ENCODE results near the gene LRRN1.

Gene LRRN1

GRCh38 chr3:3848923-3849275, 49.7 kb downstream of the LRRN1 start:
- DNase-seq (ENCODE audit: low read depth), result no peak
- TF ChIP-seq CTCF (conservative IDR thresholded peaks at IDR 0.05; ENCODE audit: low read depth, low read length), result no peak
- H3K4me3 ChIP-seq (ENCODE audit: low read depth, low read length), result no peak overlapping the region

DNA sequence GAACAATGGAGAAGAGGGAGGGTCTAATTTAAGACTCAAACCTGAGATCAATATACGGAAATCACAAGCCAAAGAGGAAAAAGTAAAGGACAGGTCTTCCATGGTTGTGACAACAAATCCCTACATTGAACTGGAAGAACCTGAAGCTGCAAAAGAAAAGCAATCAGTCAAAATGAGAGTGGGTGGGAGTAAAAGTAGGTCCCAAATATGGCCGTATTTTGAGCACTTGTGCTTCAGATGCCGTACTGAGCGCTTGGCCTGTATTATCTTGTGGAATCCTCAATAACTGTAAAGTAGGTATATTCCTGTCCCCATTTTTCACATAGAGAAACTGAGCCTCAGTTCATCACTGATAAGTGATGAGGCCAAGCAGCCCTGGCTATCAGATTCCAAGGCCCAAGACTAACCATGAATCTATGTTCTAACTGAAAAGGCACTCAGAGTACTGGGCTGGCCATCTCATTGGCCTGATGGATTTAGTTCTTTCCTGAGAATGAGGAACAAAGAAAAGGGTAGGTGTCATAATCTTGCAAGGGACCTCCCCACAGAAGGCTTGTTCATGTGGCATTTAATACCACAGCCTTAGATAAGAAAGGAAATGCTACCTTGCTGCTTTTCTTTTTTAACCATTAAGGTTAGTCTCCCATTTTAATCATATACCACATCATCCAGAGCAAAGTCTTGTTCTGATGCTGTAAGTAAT, 52.5 kb downstream of the LRRN1 start:
- no peak for DNase-seq (ENCODE audit: low read depth)
- TF ChIP-seq CTCF (conservative IDR thresholded peaks at IDR 0.05; ENCODE audit: low read depth, low read length), result no peak
- H3K4me3 ChIP-seq (ENCODE audit: low read depth, low read length), result no peak overlapping the region

- no peak for DNase-seq (ENCODE audit: low read depth)
- H3K4me3 ChIP-seq (ENCODE audit: low read depth, low read length), result no peak overlapping the region
- TF ChIP-seq CTCF (conservative IDR thresholded peaks at IDR 0.05; ENCODE audit: low read depth, low read length), result no peak
Measured at GRCh38 chr3:3853544-3853943, 54.3 kb downstream of the LRRN1 start.

DNA sequence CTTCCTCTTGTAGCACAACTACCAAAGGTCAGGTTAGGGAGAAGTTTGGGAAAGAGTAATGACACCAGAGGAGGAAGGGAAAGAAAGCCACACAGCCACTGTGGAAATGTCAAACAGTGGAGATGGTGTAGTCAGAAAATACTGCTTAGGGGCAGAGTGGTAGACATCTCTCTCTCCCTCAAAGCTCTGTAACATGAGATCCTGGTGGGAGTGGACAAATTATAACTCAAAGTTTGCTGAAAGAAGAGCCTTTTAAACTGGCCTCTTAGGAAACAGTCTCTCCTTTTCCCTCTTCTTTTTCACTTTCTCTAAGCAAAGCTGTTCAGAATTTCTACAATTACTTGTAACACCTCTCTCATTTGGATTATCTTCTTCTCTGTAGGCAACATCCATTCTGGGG, 55.8 kb downstream of the LRRN1 start:
- DNase-seq (ENCODE audit: low read depth), result no peak
- no peak for TF ChIP-seq CTCF (conservative IDR thresholded peaks at IDR 0.05; ENCODE audit: low read depth, low read length)
- H3K4me3 ChIP-seq (ENCODE audit: low read depth, low read length), result no peak overlapping the region

DNA sequence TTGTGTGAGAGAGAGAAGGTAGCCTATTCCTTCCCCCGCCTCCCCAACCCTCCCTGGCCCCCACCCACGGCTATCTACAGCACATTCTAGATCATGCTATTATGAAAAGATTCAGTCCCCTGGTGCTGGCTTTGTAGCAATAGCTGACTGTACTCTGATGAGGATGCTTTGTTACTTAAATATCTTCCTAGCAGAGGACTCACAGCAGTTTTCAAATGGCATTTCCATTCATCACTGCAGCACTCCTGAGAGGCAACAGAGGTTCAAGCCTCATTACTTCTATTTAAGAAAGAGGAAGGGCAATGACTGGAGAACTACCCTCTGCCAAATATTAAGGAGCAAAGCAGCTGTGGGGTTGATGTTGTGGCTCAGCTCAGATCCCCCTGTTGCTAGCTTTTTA, 61.0 kb downstream of the LRRN1 start:
- no peak overlapping the region for H3K4me3 ChIP-seq (ENCODE audit: low read depth, low read length)
- no peak for DNase-seq (ENCODE audit: low read depth)
- TF ChIP-seq CTCF (conservative IDR thresholded peaks at IDR 0.05; ENCODE audit: low read depth, low read length), result no peak

DNA sequence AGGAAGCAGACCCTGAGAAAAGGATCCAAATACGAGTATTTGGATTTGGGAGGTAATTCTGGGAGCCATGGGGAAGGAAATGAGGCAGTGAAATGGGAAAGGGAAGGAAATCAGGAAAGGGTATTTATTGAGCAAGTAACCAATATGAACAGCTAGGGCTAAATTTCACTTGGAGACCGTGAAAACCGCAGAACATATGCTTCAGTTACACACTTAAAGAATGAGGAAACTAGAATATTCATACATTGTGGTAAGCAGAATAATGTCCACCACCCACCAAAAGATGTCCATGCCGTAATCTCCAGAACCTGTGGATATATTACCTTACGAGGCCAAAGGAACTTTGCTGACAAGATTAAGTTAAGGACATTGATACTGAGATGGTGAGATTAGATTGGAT, 63.3 kb downstream of the LRRN1 start:
- DNase-seq (ENCODE audit: low read depth), result no peak
- no peak overlapping the region for H3K4me3 ChIP-seq (ENCODE audit: low read depth, low read length)
- TF ChIP-seq CTCF (conservative IDR thresholded peaks at IDR 0.05; ENCODE audit: low read depth, low read length), result no peak

DNA sequence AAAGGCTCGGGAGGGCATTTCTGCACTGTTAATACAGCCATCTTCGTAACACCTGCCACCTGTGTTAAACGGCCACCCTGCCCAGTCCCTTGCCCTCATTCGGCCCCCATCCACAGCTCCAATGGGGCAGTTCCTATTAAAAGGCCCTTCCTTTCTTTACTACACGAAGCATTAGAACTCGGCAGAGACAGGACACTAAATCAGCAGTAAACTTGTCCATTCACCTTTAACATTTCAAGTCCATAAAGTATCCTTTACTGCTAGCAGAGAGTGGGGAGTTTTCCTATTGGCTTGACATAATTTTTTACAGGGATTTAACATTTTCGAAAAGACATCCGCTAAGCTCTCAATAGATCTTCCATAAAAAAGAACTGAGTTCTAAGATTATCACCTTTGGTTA, 76.3 kb downstream of the LRRN1 start:
- no peak for DNase-seq (ENCODE audit: low read depth)
- H3K4me3 ChIP-seq (ENCODE audit: low read depth, low read length), result no peak overlapping the region
- TF ChIP-seq CTCF (conservative IDR thresholded peaks at IDR 0.05; ENCODE audit: low read depth, low read length), result no peak
